IMR-90 (cell line): ENCODE measurements around the gene AAMP. TPM values are rescaled to one million over a fixed set of nuclear protein-coding genes. Genes with fewer than 3 reads are reported as not detected.

Experiments used
- ATAC-seq: fragments of 200-7000 bp; cut with Tn5 transposase; 2 replicates; pipeline ENCODE4 v1.9.1; 2020; ENCODE audit warnings: low read depth, mild to moderate bottlenecking, moderate library complexity
- BruUV-seq: library from RNA; stranded (reverse); fragments of 400-500 nt; replicated peaks from 2 replicates; lab custom pipeline; 2021; lab: Mats Ljungman, UMichigan
- CTCF ChIA-PET: fragments of 300-600 bp; formaldehyde crosslinking; extraction: SDS; loops from one replicate; lab custom pipeline; 2021; ENCODE audit warnings: antibody characterized with exemption; lab: Yijun Ruan, JAX
- POLR2A ChIA-PET: fragments of 300-600 bp; sonication (Branson Sonifier 250); formaldehyde crosslinking; loops from one replicate; lab custom pipeline; 2022; ENCODE audit warnings: antibody characterized with exemption; ENCODE audit not compliant: unreplicated experiment; lab: Charles Lee
- DNase-seq: peaks from one replicate; pipeline ENCODE4 v3.0.0; 2013
- H2AFZ ChIP-seq: replicated peaks from 2 replicates; pipeline ENCODE3; 2013; ENCODE audit warnings: low read length, mild to moderate bottlenecking; ENCODE audit not compliant: poor library complexity
- H2AK5ac ChIP-seq: 2 replicates; pipeline ENCODE4 v1.6.1; 2013; ENCODE audit warnings: low read depth, low read length, inconsistent platforms
- H2AK9ac ChIP-seq: replicated peaks from 2 replicates; pipeline ENCODE3; 2013; ENCODE audit warnings: mild to moderate bottlenecking, low read depth, low read length, moderate library complexity; ENCODE audit not compliant: poor library complexity
- H2BK120ac ChIP-seq: 2 replicates; pipeline ENCODE4 v1.6.1; 2013; ENCODE audit warnings: low read depth, low read length, inconsistent platforms
- H2BK15ac ChIP-seq: 3 replicates; pipeline ENCODE4 v1.6.1; 2013; ENCODE audit warnings: low read depth, low read length, inconsistent platforms
- H2BK20ac ChIP-seq: 2 replicates; pipeline ENCODE4 v1.6.1; 2013; ENCODE audit warnings: low read depth, mild to moderate bottlenecking, inconsistent platforms, low read length, moderate library complexity
- H2BK5ac ChIP-seq: 2 replicates; pipeline ENCODE4 v1.6.1; 2013; ENCODE audit warnings: mild to moderate bottlenecking, low read depth, low read length, inconsistent platforms; ENCODE audit not compliant: poor library complexity, severe bottlenecking
- H3K14ac ChIP-seq: replicated peaks from 2 replicates; pipeline ENCODE4 v1.6.1; 2013; ENCODE audit warnings: low read depth, low read length, inconsistent platforms
- H3K18ac ChIP-seq: 2 replicates; pipeline ENCODE4 v1.6.1; 2013; ENCODE audit warnings: low read depth, low read length, control low read depth
- H3K23ac ChIP-seq: 2 replicates; pipeline ENCODE4 v1.6.1; 2013; ENCODE audit warnings: low read depth, low read length, inconsistent platforms
- H3K27ac ChIP-seq: 2 replicates; pipeline ENCODE4 v1.5.1; 2013; ENCODE audit warnings: mild to moderate bottlenecking, control low read depth, low read length; ENCODE audit not compliant: insufficient read depth
- H3K27me3 ChIP-seq: 2 replicates; pipeline ENCODE4 v1.6.1; 2013; ENCODE audit warnings: low read length; ENCODE audit not compliant: control insufficient read depth, insufficient read depth
- H3K36me3 ChIP-seq: 2 replicates; pipeline ENCODE4 v1.6.1; 2013; ENCODE audit warnings: low read length, mixed read lengths; ENCODE audit not compliant: control insufficient read depth, insufficient read depth
- H3K4ac ChIP-seq: 2 replicates; pipeline ENCODE4 v1.6.1; 2013; ENCODE audit warnings: low read depth, low read length, inconsistent platforms
- H3K4me1 ChIP-seq: 2 replicates; pipeline ENCODE4 v1.6.1; 2013; ENCODE audit warnings: low read length, mixed read lengths; ENCODE audit not compliant: control insufficient read depth, insufficient read depth
- H3K4me2 ChIP-seq: 2 replicates; pipeline ENCODE4 v1.6.1; 2013; ENCODE audit warnings: low read depth, mild to moderate bottlenecking, control low read depth, low read length, moderate library complexity
- H3K4me3 ChIP-seq: 2 replicates; pipeline ENCODE4 v1.5.1; 2013; ENCODE audit warnings: low read depth, mild to moderate bottlenecking, control low read depth, low read length, moderate library complexity; ENCODE audit not compliant: insufficient read depth
- H3K56ac ChIP-seq: 2 replicates; pipeline ENCODE4 v1.6.1; 2013; ENCODE audit warnings: low read length, inconsistent platforms; ENCODE audit not compliant: insufficient read depth; ENCODE audit errors: extremely low read depth
- H3K79me1 ChIP-seq, 2 experiments: 2 replicates each; pipeline ENCODE4 v1.6.1; 2013; ENCODE audit warnings: low read length in 2 of 2, inconsistent platforms in 1 of 2, low read depth in 1 of 2
- H3K9ac ChIP-seq: 2 replicates; pipeline ENCODE4 v1.6.1; 2013; ENCODE audit warnings: low read depth, low read length, control low read depth
- H3K9me1 ChIP-seq: 2 replicates; pipeline ENCODE4 v1.6.1; 2013; ENCODE audit warnings: low read length, inconsistent platforms; ENCODE audit not compliant: insufficient read depth
- H3K9me3 ChIP-seq: 2 replicates; pipeline ENCODE4 v1.6.1; 2013; ENCODE audit warnings: low read length; ENCODE audit not compliant: control insufficient read depth, insufficient read depth
- H4K20me1 ChIP-seq: 2 replicates; pipeline ENCODE4 v1.6.1; 2013; ENCODE audit warnings: low read length, inconsistent platforms; ENCODE audit not compliant: insufficient read depth
- H4K5ac ChIP-seq: 2 replicates; pipeline ENCODE4 v1.6.1; 2013; ENCODE audit warnings: mild to moderate bottlenecking, low read depth, low read length, control low read depth
- H4K8ac ChIP-seq, 2 experiments: 2 replicates each; pipeline ENCODE4 v1.6.1; 2013; ENCODE audit warnings: low read depth in 2 of 2, low read length in 2 of 2, control low read depth in 1 of 2, inconsistent platforms in 1 of 2
- H4K91ac ChIP-seq: 2 replicates; pipeline ENCODE4 v1.6.1; 2013; ENCODE audit warnings: low read depth, low read length, inconsistent platforms; ENCODE audit not compliant: insufficient read depth
- CTCF ChIP-seq: conservative IDR thresholded peaks from 2 replicates; pipeline ENCODE4 v1.5.1; 2012; ENCODE audit warnings: mild to moderate bottlenecking, low read depth, low read length, improper control_type of control experiment
- FOS ChIP-seq: fragments of 150-350 bp; IDR thresholded peaks from 2 replicates; pipeline ENCODE4 v1.6.1; 2016; ENCODE audit warnings: low read depth, low read length
- MAFK ChIP-seq: IDR thresholded peaks from 2 replicates; pipeline ENCODE4 v1.6.1; 2012; ENCODE audit warnings: low read depth, low read length, improper control_type of control experiment
- MAZ ChIP-seq: IDR thresholded peaks from 2 replicates; pipeline ENCODE4 v1.6.1; 2012; ENCODE audit warnings: low read depth, mild to moderate bottlenecking, low read length, improper control_type of control experiment, moderate library complexity, borderline replicate concordance
- MXI1 ChIP-seq: IDR thresholded peaks from 2 replicates; pipeline ENCODE4 v1.6.1; 2012; ENCODE audit warnings: low read depth, mild to moderate bottlenecking, low read length, moderate library complexity, borderline replicate concordance
- RAD21 ChIP-seq: IDR thresholded peaks from 2 replicates; pipeline ENCODE4 v1.6.1; 2012; ENCODE audit warnings: low read length, improper control_type of control experiment
- RCOR1 ChIP-seq: IDR thresholded peaks from 2 replicates; pipeline ENCODE4 v1.6.1; 2012; ENCODE audit warnings: mild to moderate bottlenecking, low read length, improper control_type of control experiment; ENCODE audit not compliant: insufficient replicate concordance
- SMC3 ChIP-seq: fragments of 150-350 bp; IDR thresholded peaks from 2 replicates; pipeline ENCODE4 v1.6.1; 2016; ENCODE audit warnings: low read depth, mild to moderate bottlenecking, antibody characterized with exemption, low read length, moderate library complexity
- USF2 ChIP-seq: fragments of 150-350 bp; IDR thresholded peaks from 2 replicates; pipeline ENCODE4 v1.6.1; 2017; ENCODE audit warnings: mild to moderate bottlenecking, antibody characterized with exemption, low read length, low read depth
- WGBS, 2 experiments: methylation state at CpG; one replicate each; pipeline versions ENCODE4 v1.1.5 to v1.1.7; 2013; ENCODE audit warnings: missing lambda C conversion rate in 2 of 2; ENCODE audit not compliant: insufficient read length in 1 of 2; ENCODE audit errors: extremely low coverage in 2 of 2; 5-methylcytosine and 5-hydroxymethylcytosine counted together
- dilution Hi-C: fragments of 300-500 bp; cut with HindIII; formaldehyde crosslinking; loops from one replicate; pipeline ENCODE4 v1.14.3; 2018; ENCODE audit warnings: low sequenced_read_pairs; ENCODE audit not compliant: unreplicated experiment
- in situ Hi-C: fragments of 300-500 bp; cut with MboI; formaldehyde crosslinking; loops from 3 replicates; pipeline ENCODE4 v1.14.3; 2019; ENCODE audit warnings: low sequenced_read_pairs, inconsistent platforms, mixed read lengths
- intact Hi-C: fragments of 100-400 bp; cut with micrococcal nuclease; formaldehyde crosslinking; loops from 2 replicates; pipeline ENCODE4 v1.10.0; 2022
- polyA plus RNA-seq, 3 experiments: library from polyadenylated mRNA; depleted of rRNA; stranded (reverse); fragments of >200 nt; gene quantifications; 2 replicates each; pipeline ENCODE4 v1.2.3, GENCODE V29; 2012; ENCODE audit warnings: low replicate concordance in 1 of 3
- total RNA-seq: library from RNA; depleted of rRNA; stranded (reverse); fragments of >200 nt; gene quantifications from 2 replicates; pipeline ENCODE4 v1.2.3, GENCODE V29; 2012

AAMP gene
- total and polyA plus RNA-seq, 2 of the 4 experiments (the other 2 are of a cell fraction), result 104 to 112 TPM

- Histone ChIP-seq H2AK9ac (peak overlapping the region; percentile 7), H3K56ac (no peak overlapping the region), H3K18ac (no peak overlapping the region), H3K9me1 (peaks cover 5% of the 10 kb centered on the region), H3K4me3 (no peak overlapping the region), H3K36me3 (no peaks in the 10 kb centered on the region), H2BK20ac (no peak overlapping the region), H4K91ac (no peak overlapping the region), H4K8ac (peak overlapping the region in 1 of 2 experiments; percentile 74; a peak in 1 of 4 replicates), H4K5ac (no peak overlapping the region), H3K9ac (no peak overlapping the region), H4K20me1 (no peaks in the 10 kb centered on the region), H2AFZ (peak overlapping the region; percentile 91), H3K27me3 (no peaks in the 10 kb centered on the region), H3K4ac (no peak overlapping the region), H2AK5ac (no peak overlapping the region), H3K27ac (no peak overlapping the region), H2BK15ac (no peak overlapping the region), H3K23ac (no peak overlapping the region), H3K14ac (no peak overlapping the region), H3K4me2 (no peak overlapping the region), H3K79me1 (no peaks in the 10 kb centered on the region), H2BK120ac (no peak overlapping the region), H3K4me1 (peaks cover 4% of the 10 kb centered on the region; the same call in 1 of the 2 replicates), H3K9me3 (no peaks in the 10 kb centered on the region), H2BK5ac (no peak overlapping the region)
- in situ Hi-C loops, result loop anchor here (10.0 kb wide), 1 partner anchor 164 kb away; no protein-coding TSS in a partner anchor
- peak; percentile 82 for DNase-seq
- no TSS peak for BruUV-seq
- 0% methylated on average over 2 of the region's 9 CpGs; no CpG with 5 or more reads in 1 of the 2 experiments for WGBS, 2 experiments
- TF ChIP-seq RAD21 (peak; percentile 96), MAFK (no peak), MXI1 (no peak), RCOR1 (no peak), CTCF (peak; percentile 93), USF2 (no peak), SMC3 (peak; percentile 86), MAZ (0 out of 2 replicates have a peak, but pooled peaks have one; percentile 1), FOS (no peak)
- dilution Hi-C loops, result no loop called here
- POLR2A ChIA-PET, result no interaction called here
- ATAC-seq, result peak; percentile 93
- intact Hi-C loops, result loop anchor here (1.0 kb wide), 3 partner anchors 55 to 165 kb away; partner anchors contain the start of gene CATIP
- CTCF ChIA-PET, result interaction anchor here (0.7 to 1.0 kb wide), 2 partner anchors 14 to 57 kb away, joined by 3 read pairs; no protein-coding TSS in a partner anchor
These were observed 31.4 kb upstream of the AAMP start for GRCh38 chr2:218301176-218301819.
